Kidney glomerular epithelial cell (primary cell): ENCODE results near the gene OFD1.

ENCODE experiments used
- DNase-seq: peaks from one replicate; lab custom pipeline; 2025; lab: John Stamatoyannopoulos, UW

The OFD1 gene

DNA sequence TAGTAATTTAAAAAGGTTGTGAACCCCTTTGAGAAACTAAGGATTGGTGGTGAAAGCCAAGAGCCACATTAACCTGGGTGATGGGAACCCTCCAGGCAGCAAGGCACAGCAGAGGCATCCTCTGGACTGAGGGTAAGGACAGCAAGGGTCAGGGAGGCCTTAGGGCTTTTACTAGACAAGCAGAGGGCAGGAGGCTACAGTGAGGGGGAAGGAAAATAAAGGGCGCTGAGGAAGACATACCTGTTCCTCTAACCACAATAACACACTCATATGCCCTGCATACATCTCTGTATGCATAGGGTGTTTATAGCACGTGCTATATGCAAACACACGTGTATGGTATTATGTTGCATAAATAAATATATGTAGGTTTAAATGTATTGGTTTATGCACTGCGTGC, 63.6 kb downstream of the OFD1 start:
- no peak for DNase-seq

DNA sequence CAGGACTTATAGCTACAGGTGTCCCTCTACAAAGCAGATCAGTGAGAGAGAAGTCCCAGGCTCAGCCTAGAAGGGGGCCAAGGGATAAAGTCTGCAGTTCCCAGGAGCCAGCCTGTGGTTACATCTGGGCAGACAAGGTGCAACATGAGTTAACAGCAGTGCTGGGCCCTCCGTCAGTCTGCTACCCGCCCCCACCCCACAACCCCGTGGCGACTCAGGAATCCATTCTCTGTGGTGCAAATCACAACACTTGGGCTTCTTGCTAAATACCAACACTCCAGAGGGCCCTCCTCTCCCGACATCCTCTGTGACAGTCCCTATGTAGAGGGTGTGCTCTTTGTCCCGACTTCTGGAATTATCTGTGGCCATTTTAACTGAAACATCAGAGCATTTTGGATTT, 68.6 kb downstream of the OFD1 start:
- DNase-seq: no peak

DNA sequence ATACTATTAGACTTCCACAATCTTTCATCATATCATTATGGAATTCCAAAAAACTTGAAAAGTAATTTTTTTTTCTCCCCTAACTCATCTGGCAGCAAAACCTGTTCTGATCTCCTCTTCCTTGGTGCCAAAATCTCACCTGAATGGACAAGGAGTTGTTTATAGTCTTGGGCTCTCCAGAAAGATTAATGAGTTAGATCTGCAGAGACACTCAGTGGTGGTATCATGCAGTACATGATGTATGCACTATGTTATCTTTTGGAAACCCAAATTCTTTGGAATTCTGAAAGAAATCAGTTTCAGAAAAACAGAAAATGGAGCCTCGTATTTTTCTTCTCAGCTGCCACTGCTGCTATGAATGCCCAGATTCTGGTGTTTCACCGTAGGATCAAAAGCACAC, 70.7 kb downstream of the OFD1 start:
- DNase-seq: no peak

GRCh38 chrX:13808293-13808692, 73.7 kb downstream of the OFD1 start:
- DNase-seq: no peak

- no peak for DNase-seq
These were observed 74.3 kb downstream of the OFD1 start for GRCh38 chrX:13808865-13809264.

DNA sequence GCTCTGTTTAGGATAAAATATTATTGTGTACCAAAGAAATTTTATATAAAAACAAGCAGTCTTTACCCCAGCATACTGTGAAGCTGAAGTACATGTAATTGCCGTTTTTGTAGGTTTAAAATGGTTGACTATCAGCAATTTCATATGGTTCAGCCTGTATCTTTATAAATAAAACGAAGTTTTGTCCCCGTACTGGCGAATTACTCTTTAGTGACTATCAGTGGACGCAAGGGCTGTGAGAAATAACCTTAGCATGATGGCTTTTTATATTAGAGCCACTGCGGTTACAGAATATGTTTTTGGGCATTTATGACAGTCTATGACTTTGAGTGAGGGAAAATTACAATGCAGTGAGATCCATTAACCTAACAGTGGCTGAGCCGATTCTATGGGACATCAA, 81.1 kb downstream of the OFD1 start:
- no peak for DNase-seq

- no peak for DNase-seq
These were observed 81.6 kb downstream of the OFD1 start for GRCh38 chrX:13816176-13816575.

DNA sequence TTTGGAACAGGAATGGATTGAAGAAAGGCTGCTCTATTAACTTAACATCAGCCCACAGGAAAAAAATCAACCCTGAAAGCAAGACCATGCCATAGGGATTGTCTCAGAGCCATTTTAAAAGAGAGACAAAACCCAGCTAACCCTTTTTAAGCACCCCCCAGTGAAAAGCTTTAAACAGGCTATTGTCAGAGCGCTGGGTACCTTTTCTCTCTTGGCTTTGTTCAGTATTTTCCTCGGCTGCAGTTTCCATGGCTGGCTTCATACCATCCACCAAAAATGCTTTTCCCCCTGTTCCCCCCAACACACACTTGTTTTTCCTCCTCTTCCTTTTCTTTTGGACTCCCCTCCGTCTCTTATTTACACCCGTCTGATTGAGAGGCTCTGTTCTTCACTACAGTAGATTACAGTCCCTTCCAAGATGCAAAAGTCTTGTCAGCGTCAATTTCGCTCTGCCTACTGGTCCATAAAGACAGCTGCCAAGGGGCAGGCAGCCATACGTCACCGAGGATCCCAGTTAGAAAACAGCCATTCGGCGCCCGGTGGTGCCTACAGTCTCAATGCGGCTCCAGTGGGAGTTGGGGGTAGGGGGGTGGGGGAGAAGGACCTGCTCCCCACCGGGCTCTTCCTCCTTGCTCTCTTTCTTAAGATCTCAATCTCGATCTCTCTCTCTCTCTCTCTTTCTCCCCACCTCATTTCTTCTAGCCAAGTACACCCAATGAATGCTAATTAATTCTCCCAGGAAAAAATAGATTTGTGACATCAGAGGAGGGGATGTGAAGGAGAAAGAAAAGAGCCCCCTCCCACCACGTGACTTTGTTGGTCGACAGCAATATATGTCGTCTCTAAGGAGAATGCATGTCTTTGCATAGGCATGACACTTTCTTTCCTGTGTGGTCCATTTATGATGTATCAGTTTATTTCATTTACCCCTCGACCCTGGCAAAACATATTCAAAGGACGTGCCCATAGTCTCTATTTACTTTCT, 82.4 kb downstream of the OFD1 start, which contains the start of gene GPM6B:
TSS of gene GPM6B (minus strand) at position 451 of the 985 bp plus-strand sequence. CDS start at position 262, 189 bp downstream.
- no peak for DNase-seq
